MM.1S (cell line): ENCODE measurements around the gene DNAH9.

ENCODE experiments used
- EZH2 ChIP-seq: fragments of 300-600 bp; sonication (generic); optimal IDR thresholded peaks from 2 replicates; pipeline ENCODE3; 2017; ENCODE audit warnings: low read depth, mild to moderate bottlenecking, antibody characterized with exemption, low read length, mixed read lengths
- TF ChIP-seq, protein P1 (sequence below): fragments of 300-600 bp; sonication (generic); IDR thresholded peaks from 2 replicates; pipeline ENCODE4 v1.5.1; 2016; ENCODE audit warnings: antibody characterized with exemption, low read length, mixed read lengths

DNA sequence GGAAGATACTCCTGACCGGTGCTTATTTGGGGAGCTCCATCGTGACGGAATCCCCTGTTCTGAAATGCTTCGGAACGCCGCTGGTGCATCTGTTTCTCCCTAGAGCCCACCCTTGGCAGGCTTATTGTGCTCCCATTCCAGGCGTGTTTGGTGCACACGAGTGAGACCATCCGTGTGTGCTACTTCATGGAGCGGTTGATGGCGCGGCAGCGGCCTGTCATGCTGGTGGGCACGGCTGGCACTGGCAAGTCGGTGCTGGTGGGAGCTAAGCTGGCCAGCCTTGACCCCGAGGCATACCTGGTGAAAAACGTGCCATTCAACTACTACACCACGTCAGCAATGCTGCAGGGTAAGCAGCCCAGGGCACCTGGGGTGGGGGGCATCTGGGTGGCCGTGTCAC lies 170.7 kb downstream of the DNAH9 start:
- TF ChIP-seq, protein P1, sequence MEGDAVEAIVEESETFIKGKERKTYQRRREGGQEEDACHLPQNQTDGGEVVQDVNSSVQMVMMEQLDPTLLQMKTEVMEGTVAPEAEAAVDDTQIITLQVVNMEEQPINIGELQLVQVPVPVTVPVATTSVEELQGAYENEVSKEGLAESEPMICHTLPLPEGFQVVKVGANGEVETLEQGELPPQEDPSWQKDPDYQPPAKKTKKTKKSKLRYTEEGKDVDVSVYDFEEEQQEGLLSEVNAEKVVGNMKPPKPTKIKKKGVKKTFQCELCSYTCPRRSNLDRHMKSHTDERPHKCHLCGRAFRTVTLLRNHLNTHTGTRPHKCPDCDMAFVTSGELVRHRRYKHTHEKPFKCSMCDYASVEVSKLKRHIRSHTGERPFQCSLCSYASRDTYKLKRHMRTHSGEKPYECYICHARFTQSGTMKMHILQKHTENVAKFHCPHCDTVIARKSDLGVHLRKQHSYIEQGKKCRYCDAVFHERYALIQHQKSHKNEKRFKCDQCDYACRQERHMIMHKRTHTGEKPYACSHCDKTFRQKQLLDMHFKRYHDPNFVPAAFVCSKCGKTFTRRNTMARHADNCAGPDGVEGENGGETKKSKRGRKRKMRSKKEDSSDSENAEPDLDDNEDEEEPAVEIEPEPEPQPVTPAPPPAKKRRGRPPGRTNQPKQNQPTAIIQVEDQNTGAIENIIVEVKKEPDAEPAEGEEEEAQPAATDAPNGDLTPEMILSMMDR = no peak
- TF ChIP-seq EZH2 = no peak
